ENCODE data around the gene STARD4. TPM values are rescaled to one million over a fixed set of nuclear protein-coding genes. Genes with fewer than 3 reads are reported as not detected.

STARD4 gene
- total RNA-seq, 1 experiment from 2014 or later, result 43.4 TPM

GRCh38 chr5:111528056-111528455 lies 15.7 kb upstream of the STARD4 start:
- H3K27ac ChIP-seq (ENCODE audit: low read depth, low read length, poor library complexity, severe bottlenecking), result no peak overlapping the region
- TF ChIP-seq, protein P1, sequence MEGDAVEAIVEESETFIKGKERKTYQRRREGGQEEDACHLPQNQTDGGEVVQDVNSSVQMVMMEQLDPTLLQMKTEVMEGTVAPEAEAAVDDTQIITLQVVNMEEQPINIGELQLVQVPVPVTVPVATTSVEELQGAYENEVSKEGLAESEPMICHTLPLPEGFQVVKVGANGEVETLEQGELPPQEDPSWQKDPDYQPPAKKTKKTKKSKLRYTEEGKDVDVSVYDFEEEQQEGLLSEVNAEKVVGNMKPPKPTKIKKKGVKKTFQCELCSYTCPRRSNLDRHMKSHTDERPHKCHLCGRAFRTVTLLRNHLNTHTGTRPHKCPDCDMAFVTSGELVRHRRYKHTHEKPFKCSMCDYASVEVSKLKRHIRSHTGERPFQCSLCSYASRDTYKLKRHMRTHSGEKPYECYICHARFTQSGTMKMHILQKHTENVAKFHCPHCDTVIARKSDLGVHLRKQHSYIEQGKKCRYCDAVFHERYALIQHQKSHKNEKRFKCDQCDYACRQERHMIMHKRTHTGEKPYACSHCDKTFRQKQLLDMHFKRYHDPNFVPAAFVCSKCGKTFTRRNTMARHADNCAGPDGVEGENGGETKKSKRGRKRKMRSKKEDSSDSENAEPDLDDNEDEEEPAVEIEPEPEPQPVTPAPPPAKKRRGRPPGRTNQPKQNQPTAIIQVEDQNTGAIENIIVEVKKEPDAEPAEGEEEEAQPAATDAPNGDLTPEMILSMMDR (conservative IDR thresholded peaks at IDR 0.05; ENCODE audit: low read depth, low read length), result no peak
- TF ChIP-seq EZH2 (IDR thresholded peaks at IDR 0.05; ENCODE audit: borderline replicate concordance, low read depth, low read length, poor library complexity, severe bottlenecking), result no peak
- H3K4me3 ChIP-seq (ENCODE audit: low read depth, low read length, poor library complexity, severe bottlenecking), result no peak overlapping the region
- H3K27me3 ChIP-seq (replicated peaks; ENCODE audit: insufficient read depth, low read depth, low read length, poor library complexity), result no peaks in the 10 kb centered on the region
- DNase-seq (ENCODE audit: low spot score), result no peak
- no peaks in the 10 kb centered on the region for H3K9me3 ChIP-seq (ENCODE audit: low read depth, low read length, poor library complexity, severe bottlenecking)
- no peaks in the 10 kb centered on the region for H3K4me1 ChIP-seq (ENCODE audit: insufficient read depth, low read length, poor library complexity, severe bottlenecking)
- intact Hi-C loops (cut with micrococcal nuclease; ENCODE audit: unreplicated experiment), result no loop called here
- no TSS peak for BruUV-seq (replicated peaks)
- no peaks in the 10 kb centered on the region for H3K36me3 ChIP-seq (ENCODE audit: insufficient read depth, low read length, poor library complexity, severe bottlenecking)
- POLR2A ChIA-PET (ENCODE audit: low non-redundant PET), result no interaction called here
- CTCF ChIA-PET, result no interaction called here

DNA sequence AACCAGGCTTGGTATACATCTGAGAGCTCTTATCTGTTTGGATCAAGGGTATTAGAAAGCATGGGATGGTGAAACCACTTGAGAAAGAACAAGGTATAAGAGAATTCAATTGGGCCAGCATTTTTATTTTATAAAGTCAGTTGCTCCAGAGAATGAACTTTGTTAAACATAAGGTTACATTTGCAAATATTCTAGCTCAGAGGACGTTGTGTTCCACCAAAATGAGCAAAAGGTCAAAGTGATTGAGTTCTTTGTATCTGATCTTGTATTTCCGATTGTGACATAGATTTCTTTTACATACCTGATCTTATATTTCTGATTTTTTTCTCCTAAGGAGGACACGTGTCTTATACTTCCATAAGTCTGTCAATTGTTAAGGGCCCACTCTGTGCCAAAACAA lies 8.6 kb upstream of the STARD4 start:
- CTCF ChIA-PET, result no interaction called here
- H3K36me3 ChIP-seq (ENCODE audit: insufficient read depth, low read length, poor library complexity, severe bottlenecking), result no peaks in the 10 kb centered on the region
- H3K4me3 ChIP-seq (ENCODE audit: low read depth, low read length, poor library complexity, severe bottlenecking), result no peak overlapping the region
- no TSS peak for BruUV-seq (replicated peaks)
- no peak overlapping the region for H3K27ac ChIP-seq (ENCODE audit: low read depth, low read length, poor library complexity, severe bottlenecking)
- intact Hi-C loops (cut with micrococcal nuclease; ENCODE audit: unreplicated experiment), result no loop called here
- H3K27me3 ChIP-seq (replicated peaks; ENCODE audit: insufficient read depth, low read depth, low read length, poor library complexity), result no peaks in the 10 kb centered on the region
- no peak for TF ChIP-seq EZH2 (IDR thresholded peaks at IDR 0.05; ENCODE audit: borderline replicate concordance, low read depth, low read length, poor library complexity, severe bottlenecking)
- TF ChIP-seq, protein P1 (conservative IDR thresholded peaks at IDR 0.05; ENCODE audit: low read depth, low read length), result no peak
- POLR2A ChIA-PET (ENCODE audit: low non-redundant PET), result no interaction called here
- no peaks in the 10 kb centered on the region for H3K4me1 ChIP-seq (ENCODE audit: insufficient read depth, low read length, poor library complexity, severe bottlenecking)
- DNase-seq (ENCODE audit: low spot score), result no peak
- no peaks in the 10 kb centered on the region for H3K9me3 ChIP-seq (ENCODE audit: low read depth, low read length, poor library complexity, severe bottlenecking)

DNA sequence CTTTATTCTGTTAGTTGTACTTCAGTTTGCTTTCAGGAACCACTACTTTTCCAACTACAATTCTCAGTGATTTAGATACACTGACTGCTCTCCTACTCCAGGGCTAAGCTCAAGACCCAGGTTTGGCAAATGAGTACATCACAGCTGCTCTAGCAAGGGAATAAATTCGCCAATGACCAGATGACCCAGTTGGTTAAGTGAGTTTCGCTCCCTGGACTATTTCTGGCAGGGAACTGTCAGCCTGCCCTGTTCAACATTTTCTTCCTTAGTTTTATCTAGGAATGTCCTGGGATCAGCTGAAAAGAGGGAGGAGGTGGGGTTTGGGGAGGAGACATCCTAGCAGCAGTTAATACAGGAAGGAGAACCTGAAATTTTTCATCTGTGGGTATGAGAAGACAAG lies 6.4 kb upstream of the STARD4 start:
- no TSS peak for BruUV-seq (replicated peaks)
- intact Hi-C loops (cut with micrococcal nuclease; ENCODE audit: unreplicated experiment), result no loop called here

More for the DNA sequence above, 6.4 kb upstream of the STARD4 start:
- TF ChIP-seq, protein P1 (conservative IDR thresholded peaks at IDR 0.05; ENCODE audit: low read depth, low read length), result no peak
- TF ChIP-seq EZH2 (IDR thresholded peaks at IDR 0.05; ENCODE audit: borderline replicate concordance, low read depth, low read length, poor library complexity, severe bottlenecking), result no peak
- ChIA-PET POLR2A (ENCODE audit: low non-redundant PET) (no interaction called here), CTCF (no interaction called here)
- H3K27me3 ChIP-seq (replicated peaks; ENCODE audit: insufficient read depth, low read depth, low read length, poor library complexity), result no peaks in the 10 kb centered on the region
- H3K4me1 ChIP-seq (ENCODE audit: insufficient read depth, low read length, poor library complexity, severe bottlenecking), result peaks cover 6% of the 10 kb centered on the region
- no peak overlapping the region for H3K27ac ChIP-seq (ENCODE audit: low read depth, low read length, poor library complexity, severe bottlenecking)
- no peaks in the 10 kb centered on the region for H3K36me3 ChIP-seq (ENCODE audit: insufficient read depth, low read length, poor library complexity, severe bottlenecking)
- no peak for DNase-seq (ENCODE audit: low spot score)
- no peak overlapping the region for H3K4me3 ChIP-seq (ENCODE audit: low read depth, low read length, poor library complexity, severe bottlenecking)
- no peaks in the 10 kb centered on the region for H3K9me3 ChIP-seq (ENCODE audit: low read depth, low read length, poor library complexity, severe bottlenecking)

Data from A673 (cell line).